ENCODE data around the gene SGPP1. TPM values are rescaled to one million over a fixed set of nuclear protein-coding genes. Genes with fewer than 3 reads are reported as not detected.

Gene SGPP1
- total and polyA plus RNA-seq, 7 experiments from 2014 or later: 11.5 to 17.7 (median 15.5) TPM

DNA sequence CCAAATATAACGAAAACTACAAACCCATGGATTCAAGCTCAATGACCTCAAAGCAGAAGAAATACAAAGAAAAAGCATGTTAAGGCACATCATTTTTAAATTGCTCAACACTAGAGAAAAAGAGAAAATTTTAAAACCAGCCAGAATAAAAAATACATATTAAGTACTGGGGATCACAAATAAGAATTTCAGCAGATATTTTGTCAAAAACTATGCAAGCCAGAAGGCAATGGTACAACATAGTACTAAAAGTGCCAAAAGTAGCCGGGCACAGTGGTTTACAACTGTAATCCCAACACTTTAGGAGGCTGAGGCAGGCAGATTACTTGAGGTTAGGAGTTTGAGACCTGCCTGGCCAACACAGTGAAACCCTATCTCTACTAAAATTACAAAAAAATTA, 10.2 kb downstream of the SGPP1 start:
- Mint-ChIP-seq H3K4me3 (peak overlapping the region in 1 of 10 donors; percentile 12), H3K27me3 (no peaks in the 10 kb centered on the region), H3K36me3 (peaks cover 12 to 46% (median 44%) of the 10 kb centered on the region in 5 donors), H3K9me3 (peaks cover 2 to 27% (median 10%) of the 10 kb centered on the region in 11 donors), H3K27ac (no peak overlapping the region), H3K4me1 (peaks cover 12 to 33% (median 27%) of the 10 kb centered on the region in 7 donors)
- Histone ChIP-seq H3K36me3 (ENCODE audit: control insufficient read depth in 2 of 3, insufficient read depth in 3 of 3, low read length in 3 of 3) (peaks cover 0 to 3% (median 0%) of the 10 kb centered on the region in 3 experiments), H3K27me3 (ENCODE audit: control insufficient read depth in 2 of 2, insufficient read depth in 2 of 2, low read length in 2 of 2) (no peaks in the 10 kb centered on the region), H3K9me3 (ENCODE audit: control insufficient read depth in 2 of 3, low read length in 3 of 3) (peaks cover 0 to 13% (median 7%) of the 10 kb centered on the region in 3 experiments), H3K4me1 (ENCODE audit: control insufficient read depth in 2 of 2, insufficient read depth in 2 of 2, low read length in 2 of 2) (peaks cover 0 to 11% of the 10 kb centered on the region in 2 donors), H3K27ac (ENCODE audit: low read depth, low read length) (no peak overlapping the region), H3K4me3 (ENCODE audit: low read length) (no peak overlapping the region)
- CTCF ChIA-PET: interaction anchor here (1.7 kb wide), 1 partner anchor 8 kb away, joined by 5 read pairs; no protein-coding TSS in a partner anchor
- ATAC-seq: no peak
- intact Hi-C loops (cut with micrococcal nuclease): loop anchor here in 1 of 2 donors (1.0 kb wide), 1 partner anchor 11 kb away; the partner anchor contains the start of gene SGPP1
- POLR2A ChIA-PET: interaction anchor here (0.6 to 1.5 kb wide), 5 partner anchors 8 to 74 kb away, joined by 3 to 4 read pairs (median 3); no protein-coding TSS in a partner anchor
- DNase-seq: peak in 4 of 9 donors; percentile 24 to 47 (median 36)

DNA sequence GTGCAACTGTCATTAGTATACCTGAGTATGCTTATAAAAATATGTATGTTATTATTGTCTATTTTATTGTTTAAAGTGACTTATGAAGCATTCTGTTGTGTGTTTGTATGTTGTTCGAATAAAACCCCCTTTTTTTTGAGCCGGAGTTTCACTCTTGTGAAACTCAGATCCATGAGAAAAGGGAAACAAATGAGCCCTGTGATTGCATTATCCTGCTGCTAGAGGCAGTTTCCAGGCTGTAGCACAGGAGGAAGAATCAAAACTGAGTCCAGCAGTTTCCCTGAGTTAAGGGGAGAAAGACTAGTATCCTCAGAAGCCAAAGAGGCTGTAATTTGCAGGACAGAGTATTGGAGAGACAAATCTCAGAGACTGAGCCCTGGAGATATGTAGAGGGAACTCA, 12.5 kb downstream of the SGPP1 start:
- ATAC-seq (no peak), DNase-seq (no peak)
- Histone ChIP-seq H3K27ac (ENCODE audit: low read depth, low read length) (no peak overlapping the region), H3K4me3 (ENCODE audit: low read length) (no peak overlapping the region), H3K4me1 (ENCODE audit: control insufficient read depth in 2 of 2, insufficient read depth in 2 of 2, low read length in 2 of 2) (peaks cover 7 to 17% of the 10 kb centered on the region in 2 donors), H3K36me3 (ENCODE audit: control insufficient read depth in 2 of 3, insufficient read depth in 3 of 3, low read length in 3 of 3) (peaks cover 0 to 3% (median 0%) of the 10 kb centered on the region in 3 experiments), H3K9me3 (ENCODE audit: control insufficient read depth in 2 of 3, low read length in 3 of 3) (peaks cover 0 to 13% (median 7%) of the 10 kb centered on the region in 3 experiments), H3K27me3 (ENCODE audit: control insufficient read depth in 2 of 2, insufficient read depth in 2 of 2, low read length in 2 of 2) (no peaks in the 10 kb centered on the region)
- Mint-ChIP-seq H3K4me1 (peaks cover 19 to 45% (median 33%) of the 10 kb centered on the region in 7 donors), H3K4me3 (no peak overlapping the region), H3K27ac (peak overlapping the region in 1 of 9 donors; percentile 41), H3K36me3 (peaks cover 12 to 44% (median 39%) of the 10 kb centered on the region in 5 donors), H3K9me3 (peaks cover 2 to 27% (median 10%) of the 10 kb centered on the region in 11 donors), H3K27me3 (no peaks in the 10 kb centered on the region)
- intact Hi-C loops (cut with micrococcal nuclease): no loop called here
- ChIA-PET POLR2A (no interaction called here), CTCF (no interaction called here)

DNA sequence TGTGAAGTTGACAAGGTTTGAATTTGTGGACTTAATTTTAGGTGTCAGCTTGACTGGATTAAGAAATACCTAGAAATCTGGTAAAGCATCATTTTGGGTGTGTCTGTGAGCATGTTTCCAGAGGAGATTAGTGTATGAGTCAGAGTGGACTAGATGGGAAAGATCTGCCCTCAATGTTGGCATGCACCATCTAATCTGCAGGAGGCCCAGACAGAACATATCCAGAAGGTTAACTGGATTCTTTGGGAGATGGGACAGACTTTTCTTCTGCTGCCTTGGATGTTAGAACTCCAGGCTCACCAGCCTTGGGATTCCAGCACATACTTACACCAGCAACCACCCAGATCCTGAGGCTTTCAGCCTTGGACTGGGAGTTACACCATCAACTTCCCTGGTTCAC, 14.1 kb downstream of the SGPP1 start:
- Histone ChIP-seq H3K36me3 (ENCODE audit: control insufficient read depth in 2 of 3, insufficient read depth in 3 of 3, low read length in 3 of 3) (no peaks in the 10 kb centered on the region), H3K4me1 (ENCODE audit: control insufficient read depth in 2 of 2, insufficient read depth in 2 of 2, low read length in 2 of 2) (peaks cover 12 to 17% of the 10 kb centered on the region in 2 donors), H3K9me3 (ENCODE audit: control insufficient read depth in 2 of 3, low read length in 3 of 3) (peaks cover 0 to 13% (median 7%) of the 10 kb centered on the region in 3 experiments), H3K27me3 (ENCODE audit: control insufficient read depth in 2 of 2, insufficient read depth in 2 of 2, low read length in 2 of 2) (no peaks in the 10 kb centered on the region), H3K4me3 (ENCODE audit: low read length) (no peak overlapping the region), H3K27ac (ENCODE audit: low read depth, low read length) (no peak overlapping the region)
- CTCF ChIA-PET: interaction anchor here (0.8 kb wide), 1 partner anchor 21 kb away, joined by 3 read pairs; no protein-coding TSS in a partner anchor
- no peak for DNase-seq
- H3K27me3 Mint-ChIP-seq: no peaks in the 10 kb centered on the region
- no peak for ATAC-seq
- H3K4me1 Mint-ChIP-seq: peaks cover 20 to 58% (median 49%) of the 10 kb centered on the region in 7 donors
- H3K4me3 Mint-ChIP-seq: peak overlapping the region in 1 of 10 donors; percentile 12
- POLR2A ChIA-PET: interaction anchor here (0.6 to 1.2 kb wide), 2 partner anchors 12 to 99 kb away, joined by 3 to 4 read pairs; no protein-coding TSS in a partner anchor
- H3K27ac Mint-ChIP-seq: peak overlapping the region in 1 of 9 donors; percentile 25
- intact Hi-C loops (cut with micrococcal nuclease): loop anchor here in 1 of 2 donors (2.0 kb wide), 1 partner anchor 13 kb away; no protein-coding TSS in a partner anchor
- H3K9me3 Mint-ChIP-seq: peaks cover 2 to 27% (median 10%) of the 10 kb centered on the region in 11 donors
- peaks cover 12 to 39% (median 34%) of the 10 kb centered on the region in 5 donors for H3K36me3 Mint-ChIP-seq

DNA sequence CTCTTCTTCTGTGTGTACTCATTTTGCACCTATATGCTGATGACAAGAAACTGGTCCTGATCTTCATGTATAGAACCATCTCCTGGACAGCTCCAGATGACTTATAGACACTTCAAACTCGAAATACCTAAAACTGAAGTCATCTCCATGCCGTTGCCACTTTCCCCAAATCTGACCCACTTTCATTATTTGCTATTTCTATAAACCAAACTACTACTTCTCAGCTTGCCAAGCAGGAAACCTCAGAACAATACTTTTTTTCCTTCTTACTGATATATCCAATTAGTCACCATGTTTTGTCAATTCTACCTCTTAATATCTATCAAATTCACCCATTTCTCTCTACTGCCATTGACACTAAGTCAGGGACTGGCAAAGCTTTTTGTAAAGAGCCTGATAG, 14.8 kb downstream of the SGPP1 start:
- ATAC-seq (no peak), DNase-seq (no peak)
- Histone ChIP-seq H3K27me3 (ENCODE audit: control insufficient read depth in 2 of 2, insufficient read depth in 2 of 2, low read length in 2 of 2) (no peaks in the 10 kb centered on the region), H3K4me1 (ENCODE audit: control insufficient read depth in 2 of 2, insufficient read depth in 2 of 2, low read length in 2 of 2) (peaks cover 12 to 17% of the 10 kb centered on the region in 2 donors), H3K9me3 (ENCODE audit: control insufficient read depth in 2 of 3, low read length in 3 of 3) (peaks cover 0 to 10% (median 7%) of the 10 kb centered on the region in 3 experiments), H3K36me3 (ENCODE audit: control insufficient read depth in 2 of 3, insufficient read depth in 3 of 3, low read length in 3 of 3) (no peaks in the 10 kb centered on the region), H3K4me3 (ENCODE audit: low read length) (no peak overlapping the region), H3K27ac (ENCODE audit: low read depth, low read length) (no peak overlapping the region)
- ChIA-PET CTCF (interaction anchor here (0.8 kb wide), 1 partner anchor 20 kb away, joined by 3 read pairs; no protein-coding TSS in a partner anchor), POLR2A (interaction anchor here (0.9 to 1.7 kb wide), 4 partner anchors 11 to 98 kb away, joined by 3 to 4 read pairs (median 3); partner anchors contain the start of gene SGPP1)
- Mint-ChIP-seq H3K36me3 (peaks cover 12 to 37% (median 30%) of the 10 kb centered on the region in 5 donors), H3K27ac (peak overlapping the region; percentile 11 to 75 (median 52)), H3K27me3 (no peaks in the 10 kb centered on the region), H3K4me1 (peaks cover 20 to 63% (median 51%) of the 10 kb centered on the region in 7 donors), H3K9me3 (peaks cover 2 to 21% (median 10%) of the 10 kb centered on the region in 11 donors), H3K4me3 (peak overlapping the region in 9 of 10 donors; percentile 11 to 63 (median 57))
- intact Hi-C loops (cut with micrococcal nuclease): loop anchor here in 1 of 2 donors (2.0 kb wide), 1 partner anchor 14 kb away; no protein-coding TSS in a partner anchor

DNA sequence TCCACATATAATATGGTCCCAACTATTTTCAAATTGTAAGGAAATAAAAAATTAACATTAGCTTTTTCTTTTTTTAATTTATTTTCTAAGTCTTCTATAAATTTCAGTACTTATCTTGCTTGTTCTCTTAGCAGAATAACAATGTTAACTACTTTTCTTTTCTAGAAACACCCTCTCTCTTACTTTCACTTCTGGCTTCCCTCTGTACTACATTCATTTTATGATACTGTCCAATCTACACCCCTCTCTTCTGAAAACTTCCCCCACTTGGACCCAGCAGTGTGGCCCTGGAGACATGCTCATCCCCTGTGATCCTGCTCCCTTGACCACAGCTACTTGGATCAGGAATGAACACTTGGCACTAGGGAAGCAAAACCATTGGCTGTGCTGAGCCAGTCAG, 15.7 kb downstream of the SGPP1 start:
- Histone ChIP-seq H3K9me3 (ENCODE audit: control insufficient read depth in 2 of 3, low read length in 3 of 3) (peaks cover 0 to 3% (median under 1%) of the 10 kb centered on the region in 3 experiments), H3K27ac (ENCODE audit: low read depth, low read length) (no peak overlapping the region), H3K4me3 (ENCODE audit: low read length) (no peak overlapping the region), H3K36me3 (ENCODE audit: control insufficient read depth in 2 of 3, insufficient read depth in 3 of 3, low read length in 3 of 3) (no peaks in the 10 kb centered on the region), H3K27me3 (ENCODE audit: control insufficient read depth in 2 of 2, insufficient read depth in 2 of 2, low read length in 2 of 2) (no peaks in the 10 kb centered on the region), H3K4me1 (ENCODE audit: control insufficient read depth in 2 of 2, insufficient read depth in 2 of 2, low read length in 2 of 2) (peaks cover 12 to 17% of the 10 kb centered on the region in 2 donors)
- DNase-seq (no peak), ATAC-seq (no peak)
- no peaks in the 10 kb centered on the region for H3K27me3 Mint-ChIP-seq
- ChIA-PET CTCF (interaction anchor here (0.7 kb wide), 1 partner anchor 61 kb away, joined by 3 read pairs; no protein-coding TSS in a partner anchor), POLR2A (interaction anchor here (0.7 to 1.7 kb wide), 4 partner anchors 12 to 57 kb away, joined by 3 read pairs; no protein-coding TSS in a partner anchor)
- intact Hi-C loops (cut with micrococcal nuclease): loop anchor here in 1 of 2 donors (2.0 kb wide), 1 partner anchor 15 kb away; no protein-coding TSS in a partner anchor
- peaks cover 2 to 13% (median 6%) of the 10 kb centered on the region in 11 donors for H3K9me3 Mint-ChIP-seq
- peak overlapping the region; percentile 43 to 76 (median 54) for H3K4me3 Mint-ChIP-seq
- H3K27ac Mint-ChIP-seq: peak overlapping the region in 7 of 9 donors; percentile 15 to 83 (median 60)
- peaks cover 12 to 30% (median 25%) of the 10 kb centered on the region in 5 donors for H3K36me3 Mint-ChIP-seq
- H3K4me1 Mint-ChIP-seq: peaks cover 25 to 73% (median 59%) of the 10 kb centered on the region in 7 donors

DNA sequence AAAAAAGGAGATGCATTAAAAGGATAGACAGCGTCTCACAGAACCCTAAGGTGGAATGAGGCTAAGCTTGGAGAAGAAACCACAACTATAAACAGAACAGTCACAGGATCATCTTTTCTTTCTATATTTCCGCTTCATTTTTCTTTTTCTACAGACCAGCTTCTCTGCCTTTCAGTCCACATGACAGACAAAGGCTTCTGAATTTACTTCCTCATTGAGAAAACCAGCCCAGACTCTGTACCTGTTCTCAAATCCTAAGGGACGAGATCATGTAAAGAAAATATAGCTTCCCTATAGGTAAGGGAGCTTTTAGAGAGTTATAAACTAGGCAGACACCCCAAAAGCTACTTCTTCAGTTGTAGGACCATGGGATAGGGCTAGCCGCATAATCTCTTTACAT, 17.4 kb downstream of the SGPP1 start:
- peaks cover 6 to 26% (median 18%) of the 10 kb centered on the region in 5 donors for H3K36me3 Mint-ChIP-seq
- ChIA-PET POLR2A (interaction anchor here (0.6 to 2.0 kb wide), 4 partner anchors 18 to 76 kb away, joined by 3 to 7 read pairs (median 6); partner anchors contain the start of gene SGPP1), CTCF (interaction anchor here (0.6 kb wide), 1 partner anchor 9 kb away, joined by 4 read pairs; no protein-coding TSS in a partner anchor)
- H3K4me3 ChIP-seq (ENCODE audit: low read length): no peak overlapping the region
- H3K4me3 Mint-ChIP-seq: peak overlapping the region in 9 of 10 donors; percentile 20 to 67 (median 43)
- H3K4me1 ChIP-seq (ENCODE audit: control insufficient read depth in 2 of 2, insufficient read depth in 2 of 2, low read length in 2 of 2): peaks cover 12 to 17% of the 10 kb centered on the region in 2 donors
- peak overlapping the region; percentile 6 to 82 (median 54) for H3K27ac Mint-ChIP-seq
- no peaks in the 10 kb centered on the region for H3K27me3 Mint-ChIP-seq
- ATAC-seq (no peak), DNase-seq (no peak)
- H3K27me3 ChIP-seq (ENCODE audit: control insufficient read depth in 2 of 2, insufficient read depth in 2 of 2, low read length in 2 of 2): no peaks in the 10 kb centered on the region
- H3K36me3 ChIP-seq (ENCODE audit: control insufficient read depth in 2 of 3, insufficient read depth in 3 of 3, low read length in 3 of 3): no peaks in the 10 kb centered on the region
- peaks cover 28 to 79% (median 62%) of the 10 kb centered on the region in 7 donors for H3K4me1 Mint-ChIP-seq
- peak overlapping the region; percentile 22 for H3K27ac ChIP-seq (ENCODE audit: low read depth, low read length)
- H3K9me3 Mint-ChIP-seq: peaks cover 0 to 4% (median 0%) of the 10 kb centered on the region in 11 donors
- intact Hi-C loops (cut with micrococcal nuclease): no loop called here
- no peaks in the 10 kb centered on the region for H3K9me3 ChIP-seq (ENCODE audit: control insufficient read depth in 2 of 3, low read length in 3 of 3)

All from naive thymus-derived CD4-positive, alpha-beta T cell (primary cell).